HepG2 (cell line): ENCODE measurements around the gene MYBPC2. TPM values are rescaled to one million over a fixed set of nuclear protein-coding genes. Genes with fewer than 3 reads are reported as not detected.

ENCODE experiments used
- AHDC1 ChIP-seq: sonication (generic); formaldehyde crosslinking; IDR thresholded peaks from 2 replicates; pipeline ENCODE4 v1.5.1; 2020; ENCODE audit warnings: mild to moderate bottlenecking, missing genetic modification reagents, borderline replicate concordance
- BHLHE40 ChIP-seq: IDR thresholded peaks from 2 replicates; pipeline ENCODE4 v1.6.1; 2011; ENCODE audit warnings: low read length, improper control_type of control experiment
- CREM ChIP-seq, 2 experiments: sonication (generic) in 1 of 2; formaldehyde crosslinking in 1 of 2; IDR thresholded peaks; 2 replicates each; pipeline versions ENCODE4 v1.4.0 to v1.6.1; 2016 to 2020; ENCODE audit warnings: antibody characterized with exemption in 1 of 2, mild to moderate bottlenecking in 1 of 2, missing genetic modification reagents in 1 of 2
- DR1 ChIP-seq: sonication (generic); formaldehyde crosslinking; IDR thresholded peaks from 2 replicates; pipeline ENCODE4 v1.8.0; 2021; ENCODE audit warnings: mild to moderate bottlenecking, missing genetic modification reagents, inconsistent platforms
- FOXM1 ChIP-seq: sonication (generic); formaldehyde crosslinking; IDR thresholded peaks from 2 replicates; pipeline ENCODE4 v1.5.0; 2020; ENCODE audit warnings: missing genetic modification reagents
- HOXA3 ChIP-seq: sonication (generic); formaldehyde crosslinking; IDR thresholded peaks from 2 replicates; pipeline ENCODE4 v1.5.0; 2020; ENCODE audit warnings: missing genetic modification reagents
- MXD4 ChIP-seq: IDR thresholded peaks from 2 replicates; pipeline ENCODE4 v1.6.1; 2016; ENCODE audit warnings: mild to moderate bottlenecking, missing biosample characterization, missing genetic modification reagents
- NFYB ChIP-seq: sonication (generic); formaldehyde crosslinking; IDR thresholded peaks from 2 replicates; pipeline ENCODE4 v1.4.0; 2020; ENCODE audit warnings: missing genetic modification reagents
- PCBP2 ChIP-seq: fragments of 200-400 bp; formaldehyde crosslinking; optimal IDR thresholded peaks from 2 replicates; pipeline ENCODE3; 2018; ENCODE audit warnings: low read length, low read depth; ENCODE audit not compliant: poor library complexity, severe bottlenecking
- RFXANK ChIP-seq: IDR thresholded peaks from 2 replicates; pipeline ENCODE4 v1.6.1; 2016
- RFXAP ChIP-seq: sonication (generic); formaldehyde crosslinking; IDR thresholded peaks from 2 replicates; pipeline ENCODE4 v1.4.0; 2020; ENCODE audit warnings: missing genetic modification reagents, borderline replicate concordance
- SP5 ChIP-seq: IDR thresholded peaks from 2 replicates; pipeline ENCODE4 v1.6.1; 2016; ENCODE audit warnings: low read depth, borderline replicate concordance
- TBX2 ChIP-seq: sonication (generic); formaldehyde crosslinking; IDR thresholded peaks from 2 replicates; pipeline ENCODE4 v1.5.0; 2020; ENCODE audit warnings: missing genetic modification reagents, mild to moderate bottlenecking, borderline replicate concordance
- ZFX ChIP-seq: sonication (generic); formaldehyde crosslinking; IDR thresholded peaks from 2 replicates; pipeline ENCODE4 v1.4.0; 2020; ENCODE audit warnings: mild to moderate bottlenecking, low read depth, missing genetic modification reagents, moderate library complexity
- ZNF121 ChIP-seq: sonication (generic); formaldehyde crosslinking; IDR thresholded peaks from 2 replicates; pipeline ENCODE4 v1.5.0; 2020; ENCODE audit warnings: mild to moderate bottlenecking, missing genetic modification reagents
- ZNF18 ChIP-seq: sonication (generic); formaldehyde crosslinking; IDR thresholded peaks from 2 replicates; pipeline ENCODE4 v1.8.0; 2022; ENCODE audit warnings: mild to moderate bottlenecking, missing genetic modification reagents; ENCODE audit not compliant: insufficient replicate concordance
- ZNF607 ChIP-seq: sonication (generic); formaldehyde crosslinking; IDR thresholded peaks from 2 replicates; pipeline ENCODE4 v1.5.1; 2020; ENCODE audit warnings: missing genetic modification reagents, mild to moderate bottlenecking, borderline replicate concordance
- ZNF839 ChIP-seq: sonication (generic); formaldehyde crosslinking; IDR thresholded peaks from 2 replicates; pipeline ENCODE4 v1.4.0; 2020; ENCODE audit warnings: missing genetic modification reagents, mild to moderate bottlenecking, borderline replicate concordance
- polyA plus RNA-seq, 8 experiments: library from polyadenylated mRNA; depleted of rRNA in 3 of 8; stranded (reverse) in 7 of 8; unstranded in 1 of 8; fragments of >200 nt; fragmentation: Illumina TruSeq in 4 of 8; extraction: Trizol in 4 of 8; gene quantifications; 2 replicates each; pipeline versions ENCODE4 v1.2.1 to v1.2.3, GENCODE V29; 2011 to 2016; ENCODE audit warnings: low read depth in 4 of 8, missing spikeins in 1 of 8, mixed read lengths in 1 of 8; ENCODE audit not compliant: insufficient read depth in 1 of 8
- total RNA-seq, 5 experiments: library from RNA; depleted of rRNA; stranded (reverse); fragments of >200 nt; fragmentation: Illumina TruSeq; extraction: Trizol; gene quantifications; 2 replicates each; pipeline ENCODE4 v1.2.3, GENCODE V29; 2016; ENCODE audit warnings: low read depth in 1 of 5
- TF ChIP-seq, protein P1 (sequence below): IDR thresholded peaks from 2 replicates; pipeline ENCODE4 v1.6.1; 2012; ENCODE audit warnings: inconsistent platforms
- TF ChIP-seq, protein P2 (sequence below): sonication (generic); formaldehyde crosslinking; IDR thresholded peaks from 2 replicates; pipeline ENCODE4 v1.4.0; 2020; ENCODE audit warnings: missing genetic modification reagents

MYBPC2 gene
- total and polyA plus RNA-seq, 2 of the 13 experiments (the other 11 are each of a cell fraction or from before 2014, with no cell fraction given), result not detected

GRCh38 chr19:50431343-50432220 is 1.1 kb upstream of the MYBPC2 start (continued):
- peak; percentile 19; the same call in 1 of the 2 replicates for TF ChIP-seq HOXA3 (CRISPR knock-in tag)
- TF ChIP-seq, protein P1, sequence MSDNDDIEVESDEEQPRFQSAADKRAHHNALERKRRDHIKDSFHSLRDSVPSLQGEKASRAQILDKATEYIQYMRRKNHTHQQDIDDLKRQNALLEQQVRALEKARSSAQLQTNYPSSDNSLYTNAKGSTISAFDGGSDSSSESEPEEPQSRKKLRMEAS, result peak; percentile 64
- TF ChIP-seq, protein P2, sequence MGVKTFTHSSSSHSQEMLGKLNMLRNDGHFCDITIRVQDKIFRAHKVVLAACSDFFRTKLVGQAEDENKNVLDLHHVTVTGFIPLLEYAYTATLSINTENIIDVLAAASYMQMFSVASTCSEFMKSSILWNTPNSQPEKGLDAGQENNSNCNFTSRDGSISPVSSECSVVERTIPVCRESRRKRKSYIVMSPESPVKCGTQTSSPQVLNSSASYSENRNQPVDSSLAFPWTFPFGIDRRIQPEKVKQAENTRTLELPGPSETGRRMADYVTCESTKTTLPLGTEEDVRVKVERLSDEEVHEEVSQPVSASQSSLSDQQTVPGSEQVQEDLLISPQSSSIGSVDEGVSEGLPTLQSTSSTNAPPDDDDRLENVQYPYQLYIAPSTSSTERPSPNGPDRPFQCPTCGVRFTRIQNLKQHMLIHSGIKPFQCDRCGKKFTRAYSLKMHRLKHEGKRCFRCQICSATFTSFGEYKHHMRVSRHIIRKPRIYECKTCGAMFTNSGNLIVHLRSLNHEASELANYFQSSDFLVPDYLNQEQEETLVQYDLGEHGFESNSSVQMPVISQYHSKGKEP, result no peak
- TF ChIP-seq FOXM1, result no peak
- 0 out of 2 replicates have a peak, but pooled peaks have one; percentile 12 for TF ChIP-seq MXD4 (CRISPR knock-in tag)
- TF ChIP-seq RFXANK, result peak; percentile 100
- TF ChIP-seq RFXAP (CRISPR knock-in tag), result peak; percentile 100
- no peak for TF ChIP-seq ZNF18 (CRISPR knock-in tag)
- TF ChIP-seq BHLHE40, result peak; percentile 56
- no peak for TF ChIP-seq AHDC1 (CRISPR knock-in tag)
- 0 out of 2 replicates have a peak, but pooled peaks have one; percentile 65 for TF ChIP-seq ZNF607 (CRISPR knock-in tag)
- TF ChIP-seq ZFX, result peak; percentile 91
- peak; percentile 92 for TF ChIP-seq CREM (IDR thresholded peaks at IDR 0.05)
- peak; percentile 58; the same call in 1 of the 2 replicates for TF ChIP-seq CREM (CRISPR knock-in tag; IDR thresholded peaks at IDR 0.05)
- TF ChIP-seq DR1 (CRISPR knock-in tag), result no peak
- TF ChIP-seq ZNF121 (CRISPR knock-in tag), result peak; percentile 4; the same call in 1 of the 2 replicates
- peak; percentile 57 for TF ChIP-seq SP5 (CRISPR knock-in tag)
- TF ChIP-seq TBX2 (CRISPR knock-in tag), result peak; percentile 33; the same call in 1 of the 2 replicates
- TF ChIP-seq PCBP2, result no peak
- TF ChIP-seq ZNF839, result peak; percentile 71; the same call in 1 of the 2 replicates
- TF ChIP-seq NFYB (CRISPR knock-in tag), result peak; percentile 83
